Endometrial microvascular endothelial cells (primary cell): Measurements from ENCODE around the gene MIPEP. TPM values are rescaled to one million over a fixed set of nuclear protein-coding genes. Genes with fewer than 3 reads are reported as not detected.
"Not testable (repeated sequence)": the region's sequence is repeated elsewhere in the genome, so short reads cannot be mapped to it uniquely, and the experiment has no call there.

Experiments used
- in situ Hi-C: cut with HindIII; loops from 2 replicates; pipeline ENCODE4 v1.10.0; 2017; ENCODE audit warnings: low sequenced_read_pairs, low pct_unique_long_range_greater_than_20kb; ENCODE audit errors: inconsistent ontology term
- total RNA-seq: library from RNA; depleted of rRNA; stranded (reverse); fragments of >200 nt; gene quantifications from one replicate; pipeline ENCODE4 v1.2.3, GENCODE V29; 2015; ENCODE audit errors: inconsistent ontology term

MIPEP gene
- 40.5 TPM for total RNA-seq

GRCh38 chr13:23888658-23889614, at the start of gene MIPEP:
Gene MIPEP (minus strand): TSS chr13:23889400. CDS start chr13:23889320, 80 bp downstream.
- in situ Hi-C loops = no loop called here

- in situ Hi-C loops = no loop called here
Measured at GRCh38 chr13:23934520-23934919, 45.3 kb upstream of the MIPEP start.

GRCh38 chr13:23928985-23929384, 39.8 kb upstream of the MIPEP start:
- in situ Hi-C loops = no loop called here

GRCh38 chr13:23923031-23923430, 33.8 kb upstream of the MIPEP start:
- in situ Hi-C loops = no loop called here

GRCh38 chr13:23922005-23922932, 33.1 kb upstream of the MIPEP start:
- in situ Hi-C loops = no loop called here

GRCh38 chr13:23921451-23921888, 32.3 kb upstream of the MIPEP start:
- in situ Hi-C loops = no loop called here

GRCh38 chr13:23919006-23919405, 29.8 kb upstream of the MIPEP start:
- in situ Hi-C loops = no loop called here

- in situ Hi-C loops = no loop called here
Measured at GRCh38 chr13:23918208-23918607, 29.0 kb upstream of the MIPEP start.

GRCh38 chr13:23915308-23915707, 26.1 kb upstream of the MIPEP start:
- in situ Hi-C loops = no loop called here

GRCh38 chr13:23912469-23912868, 23.3 kb upstream of the MIPEP start:
- in situ Hi-C loops = no loop called here

- in situ Hi-C loops = no loop called here
Measured at GRCh38 chr13:23909606-23910005, 20.4 kb upstream of the MIPEP start.

- in situ Hi-C loops = no loop called here
Measured at GRCh38 chr13:23905766-23906165, 16.6 kb upstream of the MIPEP start.

- in situ Hi-C loops = no loop called here
Measured at GRCh38 chr13:23903906-23904280, 14.7 kb upstream of the MIPEP start.

GRCh38 chr13:23902975-23903905, 14.0 kb upstream of the MIPEP start:
- in situ Hi-C loops = no loop called here

- in situ Hi-C loops = no loop called here
Measured at GRCh38 chr13:23901365-23901764, 12.2 kb upstream of the MIPEP start.

- in situ Hi-C loops = no loop called here
Measured at GRCh38 chr13:23899555-23899954, 10.4 kb upstream of the MIPEP start.

GRCh38 chr13:23898101-23898500, 8.9 kb upstream of the MIPEP start:
- in situ Hi-C loops = no loop called here

- in situ Hi-C loops = not testable (repeated sequence)
Measured at GRCh38 chr13:23897452-23897919, 8.3 kb upstream of the MIPEP start, which contains the start of gene C1QTNF9B. Gene C1QTNF9B (minus strand): TSS chr13:23897502.
